Breast epithelium (tissue), 3 donors: ENCODE results near the gene HPS1.

ENCODE experiments used
- POLR2A ChIP-seq: fragments of 450-650 bp; IDR thresholded peaks from one replicate; pipeline ENCODE4 v1.6.1; 2016; ENCODE audit warnings: antibody characterized with exemption, mild to moderate bottlenecking, moderate library complexity
- TF ChIP-seq, protein P1 (sequence below), 3 donors: fragments of 450-650 bp; IDR thresholded peaks; one replicate each; pipeline ENCODE4 v1.5.1; 2016 to 2017; ENCODE audit warnings: antibody characterized with exemption in 3 of 3, mild to moderate bottlenecking in 3 of 3, moderate library complexity in 3 of 3

DNA sequence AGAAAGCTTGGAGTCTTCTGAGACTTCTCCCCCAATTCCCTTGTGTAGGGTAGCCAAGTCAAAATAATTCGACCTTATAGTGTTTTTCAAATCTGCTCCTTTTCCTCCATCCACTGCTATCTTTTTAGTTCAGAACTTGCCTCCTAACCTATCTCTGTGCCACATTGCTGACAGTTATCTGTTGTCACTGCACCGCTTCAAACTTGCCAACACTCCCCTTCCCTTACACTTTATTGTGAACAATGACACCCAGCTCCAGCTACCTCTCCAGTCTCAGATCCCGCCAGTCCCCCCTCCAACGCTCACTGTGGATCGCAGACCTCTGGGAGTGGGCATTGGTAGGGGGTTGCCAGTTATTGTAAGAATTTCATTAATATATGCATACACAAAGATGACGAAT lies 16.3 kb upstream of the HPS1 start:
- TF ChIP-seq, protein P1, sequence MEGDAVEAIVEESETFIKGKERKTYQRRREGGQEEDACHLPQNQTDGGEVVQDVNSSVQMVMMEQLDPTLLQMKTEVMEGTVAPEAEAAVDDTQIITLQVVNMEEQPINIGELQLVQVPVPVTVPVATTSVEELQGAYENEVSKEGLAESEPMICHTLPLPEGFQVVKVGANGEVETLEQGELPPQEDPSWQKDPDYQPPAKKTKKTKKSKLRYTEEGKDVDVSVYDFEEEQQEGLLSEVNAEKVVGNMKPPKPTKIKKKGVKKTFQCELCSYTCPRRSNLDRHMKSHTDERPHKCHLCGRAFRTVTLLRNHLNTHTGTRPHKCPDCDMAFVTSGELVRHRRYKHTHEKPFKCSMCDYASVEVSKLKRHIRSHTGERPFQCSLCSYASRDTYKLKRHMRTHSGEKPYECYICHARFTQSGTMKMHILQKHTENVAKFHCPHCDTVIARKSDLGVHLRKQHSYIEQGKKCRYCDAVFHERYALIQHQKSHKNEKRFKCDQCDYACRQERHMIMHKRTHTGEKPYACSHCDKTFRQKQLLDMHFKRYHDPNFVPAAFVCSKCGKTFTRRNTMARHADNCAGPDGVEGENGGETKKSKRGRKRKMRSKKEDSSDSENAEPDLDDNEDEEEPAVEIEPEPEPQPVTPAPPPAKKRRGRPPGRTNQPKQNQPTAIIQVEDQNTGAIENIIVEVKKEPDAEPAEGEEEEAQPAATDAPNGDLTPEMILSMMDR (IDR thresholded peaks at IDR 0.05) = no peak
- TF ChIP-seq POLR2A = no peak
